IMR-90 (cell line): Measurements from ENCODE around the gene CNOT9.

Experiments
- BHLHE40 ChIP-seq: fragments of 150-350 bp; IDR thresholded peaks from 2 replicates; pipeline ENCODE4 v1.6.1; 2016; ENCODE audit warnings: mild to moderate bottlenecking, low read depth, low read length
- CEBPB ChIP-seq: IDR thresholded peaks from 2 replicates; pipeline ENCODE4 v1.6.1; 2012; ENCODE audit warnings: low read depth, low read length, improper control_type of control experiment
- CHD1 ChIP-seq: IDR thresholded peaks from 2 replicates; pipeline ENCODE4 v1.6.1; 2012; ENCODE audit warnings: low read depth, low read length, improper control_type of control experiment
- CTCF ChIP-seq: conservative IDR thresholded peaks from 2 replicates; pipeline ENCODE4 v1.5.1; 2012; ENCODE audit warnings: mild to moderate bottlenecking, low read depth, low read length, improper control_type of control experiment
- FOS ChIP-seq: fragments of 150-350 bp; IDR thresholded peaks from 2 replicates; pipeline ENCODE4 v1.6.1; 2016; ENCODE audit warnings: low read depth, low read length
- MAFK ChIP-seq: IDR thresholded peaks from 2 replicates; pipeline ENCODE4 v1.6.1; 2012; ENCODE audit warnings: low read depth, low read length, improper control_type of control experiment
- MAZ ChIP-seq: IDR thresholded peaks from 2 replicates; pipeline ENCODE4 v1.6.1; 2012; ENCODE audit warnings: low read depth, mild to moderate bottlenecking, low read length, improper control_type of control experiment, moderate library complexity, borderline replicate concordance
- MXI1 ChIP-seq: IDR thresholded peaks from 2 replicates; pipeline ENCODE4 v1.6.1; 2012; ENCODE audit warnings: low read depth, mild to moderate bottlenecking, low read length, moderate library complexity, borderline replicate concordance
- POLR2A ChIP-seq: IDR thresholded peaks from 2 replicates; pipeline ENCODE4 v1.6.1; 2012; ENCODE audit warnings: mild to moderate bottlenecking, low read depth, low read length
- RAD21 ChIP-seq: IDR thresholded peaks from 2 replicates; pipeline ENCODE4 v1.6.1; 2012; ENCODE audit warnings: low read length, improper control_type of control experiment
- RCOR1 ChIP-seq: IDR thresholded peaks from 2 replicates; pipeline ENCODE4 v1.6.1; 2012; ENCODE audit warnings: mild to moderate bottlenecking, low read length, improper control_type of control experiment; ENCODE audit not compliant: insufficient replicate concordance
- RFX5 ChIP-seq: IDR thresholded peaks from 2 replicates; pipeline ENCODE4 v1.8.0; 2012; ENCODE audit warnings: low read depth, mild to moderate bottlenecking, low read length, moderate library complexity
- SMC3 ChIP-seq: fragments of 150-350 bp; IDR thresholded peaks from 2 replicates; pipeline ENCODE4 v1.6.1; 2016; ENCODE audit warnings: low read depth, mild to moderate bottlenecking, antibody characterized with exemption, low read length, moderate library complexity
- USF2 ChIP-seq: fragments of 150-350 bp; IDR thresholded peaks from 2 replicates; pipeline ENCODE4 v1.6.1; 2017; ENCODE audit warnings: mild to moderate bottlenecking, antibody characterized with exemption, low read length, low read depth

- TF ChIP-seq CTCF (no peak), RAD21 (no peak), POLR2A (no peak), MAFK (no peak), RFX5 (no peak), RCOR1 (no peak), CEBPB (no peak), MXI1 (no peak), SMC3 (no peak), FOS (no peak), CHD1 (no peak), MAZ (no peak), USF2 (no peak), BHLHE40 (no peak)
Observed at GRCh38 chr2:218555527-218555926, 13.1 kb upstream of the CNOT9 start.
